ENCODE results near the gene GOLGA8O. TPM values are rescaled to one million over a fixed set of nuclear protein-coding genes. Genes with fewer than 3 reads are reported as not detected.
"Not testable (repeated sequence)": the region's sequence is repeated elsewhere in the genome, so short reads cannot be mapped to it uniquely, and the experiment has no call there.

The GOLGA8O gene
- not detected in 2 replicates for total RNA-seq (2014; rRNA removed; shearing (Covaris generic); ENCODE audit: low replicate concordance)

- H2AFZ ChIP-seq (ENCODE audit: low read length); H3K27ac ChIP-seq (ENCODE audit: low read length); H3K4me2 ChIP-seq (ENCODE audit: low read depth, low read length, poor library complexity, severe bottlenecking); H3K9me3 ChIP-seq (ENCODE audit: low read length); H3K79me2 ChIP-seq (ENCODE audit: low read length); DNase-seq; H3K9me2 ChIP-seq (replicated peaks; ENCODE audit: insufficient read depth, low read length); H3K27me3 ChIP-seq (ENCODE audit: low read length); H4K20me1 ChIP-seq (ENCODE audit: insufficient read depth, low read depth, low read length); H3K36me3 ChIP-seq (ENCODE audit: insufficient read depth, low read length); H3K4me3 ChIP-seq (ENCODE audit: low read length); H3K4me1 ChIP-seq (ENCODE audit: low read length); H3K9ac ChIP-seq (ENCODE audit: low read length): not testable (repeated sequence)
Observed at GRCh38 chr15:32455534-32455933, at the start of gene GOLGA8O. GOLGA8O (minus strand) TSS chr15:32455634; CDS start chr15:32455536, 98 bp downstream.

- H3K79me2 ChIP-seq (ENCODE audit: low read length); H3K4me1 ChIP-seq (ENCODE audit: low read length); H3K9me3 ChIP-seq (ENCODE audit: low read length); H3K27me3 ChIP-seq (ENCODE audit: low read length); H4K20me1 ChIP-seq (ENCODE audit: insufficient read depth, low read depth, low read length); H3K4me3 ChIP-seq (ENCODE audit: low read length); H3K9ac ChIP-seq (ENCODE audit: low read length); H2AFZ ChIP-seq (ENCODE audit: low read length); DNase-seq; H3K27ac ChIP-seq (ENCODE audit: low read length); H3K36me3 ChIP-seq (ENCODE audit: insufficient read depth, low read length); H3K9me2 ChIP-seq (replicated peaks; ENCODE audit: insufficient read depth, low read length); H3K4me2 ChIP-seq (ENCODE audit: low read depth, low read length, poor library complexity, severe bottlenecking): not testable (repeated sequence)
Observed at GRCh38 chr15:32504152-32504811, 48.8 kb upstream of the GOLGA8O start.

GRCh38 chr15:32502946-32503345 is 47.5 kb upstream of the GOLGA8O start:
- DNase-seq; H2AFZ ChIP-seq (ENCODE audit: low read length); H3K9ac ChIP-seq (ENCODE audit: low read length); H3K79me2 ChIP-seq (ENCODE audit: low read length); H3K9me2 ChIP-seq (replicated peaks; ENCODE audit: insufficient read depth, low read length); H3K4me2 ChIP-seq (ENCODE audit: low read depth, low read length, poor library complexity, severe bottlenecking); H3K36me3 ChIP-seq (ENCODE audit: insufficient read depth, low read length); H3K27me3 ChIP-seq (ENCODE audit: low read length); H3K4me3 ChIP-seq (ENCODE audit: low read length); H3K4me1 ChIP-seq (ENCODE audit: low read length); H3K9me3 ChIP-seq (ENCODE audit: low read length); H3K27ac ChIP-seq (ENCODE audit: low read length); H4K20me1 ChIP-seq (ENCODE audit: insufficient read depth, low read depth, low read length): not testable (repeated sequence)

- H3K27me3 ChIP-seq (ENCODE audit: low read length); DNase-seq; H3K36me3 ChIP-seq (ENCODE audit: insufficient read depth, low read length); H4K20me1 ChIP-seq (ENCODE audit: insufficient read depth, low read depth, low read length); H3K9me2 ChIP-seq (replicated peaks; ENCODE audit: insufficient read depth, low read length); H3K4me1 ChIP-seq (ENCODE audit: low read length); H3K9me3 ChIP-seq (ENCODE audit: low read length); H3K4me3 ChIP-seq (ENCODE audit: low read length); H3K4me2 ChIP-seq (ENCODE audit: low read depth, low read length, poor library complexity, severe bottlenecking); H3K9ac ChIP-seq (ENCODE audit: low read length); H3K27ac ChIP-seq (ENCODE audit: low read length); H2AFZ ChIP-seq (ENCODE audit: low read length); H3K79me2 ChIP-seq (ENCODE audit: low read length): not testable (repeated sequence)
Observed at GRCh38 chr15:32492768-32493167, 37.3 kb upstream of the GOLGA8O start.

GRCh38 chr15:32486474-32486873 is 31.0 kb upstream of the GOLGA8O start:
- not testable (repeated sequence) for H3K9me3 ChIP-seq (ENCODE audit: low read length); H2AFZ ChIP-seq (ENCODE audit: low read length); H3K9ac ChIP-seq (ENCODE audit: low read length); DNase-seq; H3K4me1 ChIP-seq (ENCODE audit: low read length); H3K4me2 ChIP-seq (ENCODE audit: low read depth, low read length, poor library complexity, severe bottlenecking); H4K20me1 ChIP-seq (ENCODE audit: insufficient read depth, low read depth, low read length); H3K4me3 ChIP-seq (ENCODE audit: low read length); H3K79me2 ChIP-seq (ENCODE audit: low read length); H3K27me3 ChIP-seq (ENCODE audit: low read length); H3K36me3 ChIP-seq (ENCODE audit: insufficient read depth, low read length); H3K27ac ChIP-seq (ENCODE audit: low read length); H3K9me2 ChIP-seq (replicated peaks; ENCODE audit: insufficient read depth, low read length)

- DNase-seq = not testable (repeated sequence)
Observed at GRCh38 chr15:32483377-32483776, 27.9 kb upstream of the GOLGA8O start.

GRCh38 chr15:32481683-32482082 is 26.2 kb upstream of the GOLGA8O start:
- not testable (repeated sequence) for H3K27me3 ChIP-seq (ENCODE audit: low read length); H3K9me3 ChIP-seq (ENCODE audit: low read length); H3K36me3 ChIP-seq (ENCODE audit: insufficient read depth, low read length); H3K79me2 ChIP-seq (ENCODE audit: low read length); H2AFZ ChIP-seq (ENCODE audit: low read length); H3K27ac ChIP-seq (ENCODE audit: low read length); H3K9me2 ChIP-seq (replicated peaks; ENCODE audit: insufficient read depth, low read length); H3K4me2 ChIP-seq (ENCODE audit: low read depth, low read length, poor library complexity, severe bottlenecking); H3K4me1 ChIP-seq (ENCODE audit: low read length); H3K4me3 ChIP-seq (ENCODE audit: low read length); H4K20me1 ChIP-seq (ENCODE audit: insufficient read depth, low read depth, low read length); DNase-seq; H3K9ac ChIP-seq (ENCODE audit: low read length)

More at GRCh38 chr15:32483377-32483776, 27.9 kb upstream of the GOLGA8O start:
- not testable (repeated sequence) for H3K4me2 ChIP-seq (ENCODE audit: low read depth, low read length, poor library complexity, severe bottlenecking); H3K9me3 ChIP-seq (ENCODE audit: low read length); H3K27ac ChIP-seq (ENCODE audit: low read length); H3K4me1 ChIP-seq (ENCODE audit: low read length); H3K79me2 ChIP-seq (ENCODE audit: low read length); H2AFZ ChIP-seq (ENCODE audit: low read length); H4K20me1 ChIP-seq (ENCODE audit: insufficient read depth, low read depth, low read length); H3K9me2 ChIP-seq (replicated peaks; ENCODE audit: insufficient read depth, low read length); H3K9ac ChIP-seq (ENCODE audit: low read length); H3K4me3 ChIP-seq (ENCODE audit: low read length); H3K27me3 ChIP-seq (ENCODE audit: low read length); H3K36me3 ChIP-seq (ENCODE audit: insufficient read depth, low read length)

GRCh38 chr15:32468076-32468475 is 12.6 kb upstream of the GOLGA8O start:
- H3K4me3 ChIP-seq (ENCODE audit: low read length); H3K36me3 ChIP-seq (ENCODE audit: insufficient read depth, low read length); H3K27ac ChIP-seq (ENCODE audit: low read length); H3K9me3 ChIP-seq (ENCODE audit: low read length); H4K20me1 ChIP-seq (ENCODE audit: insufficient read depth, low read depth, low read length); H2AFZ ChIP-seq (ENCODE audit: low read length); H3K9me2 ChIP-seq (replicated peaks; ENCODE audit: insufficient read depth, low read length); H3K27me3 ChIP-seq (ENCODE audit: low read length); H3K4me2 ChIP-seq (ENCODE audit: low read depth, low read length, poor library complexity, severe bottlenecking); DNase-seq; H3K9ac ChIP-seq (ENCODE audit: low read length); H3K79me2 ChIP-seq (ENCODE audit: low read length); H3K4me1 ChIP-seq (ENCODE audit: low read length): not testable (repeated sequence)

Data from Karpas-422 (cell line).